H9 (cell line): ENCODE data around the gene NDUFB10. TPM values are rescaled to one million over a fixed set of nuclear protein-coding genes. Genes with fewer than 3 reads are reported as not detected.
A peak's percentile ranks its signal among the peaks of the same experiment; 100 is the strongest.

Experiments used
- DNase-seq: peaks from one replicate; pipeline ENCODE4 v3.0.0-alpha.2; 2017
- H2AFZ ChIP-seq: one replicate; pipeline ENCODE4 v1.6.1; 2013; ENCODE audit warnings: mild to moderate bottlenecking, low read length, control low read depth, moderate library complexity
- H2AK5ac ChIP-seq: 2 replicates; pipeline ENCODE4 v1.6.1; 2013; ENCODE audit warnings: low read length, control low read depth, mixed read lengths; ENCODE audit not compliant: insufficient read length
- H2BK120ac ChIP-seq: one replicate; pipeline ENCODE4 v1.6.1; 2013; ENCODE audit warnings: low read depth, mild to moderate bottlenecking, low read length, control low read depth, inconsistent platforms; ENCODE audit not compliant: poor library complexity, severe bottlenecking
- H2BK12ac ChIP-seq: 2 replicates; pipeline ENCODE4 v1.6.1; 2013; ENCODE audit warnings: low read length, control low read depth, mixed read lengths, low read depth; ENCODE audit not compliant: insufficient read length
- H2BK15ac ChIP-seq: 2 replicates; pipeline ENCODE4 v1.6.1; 2013; ENCODE audit warnings: low read depth, low read length, control low read depth
- H2BK20ac ChIP-seq: one replicate; pipeline ENCODE4 v1.6.1; 2013; ENCODE audit warnings: low read depth, mild to moderate bottlenecking, low read length, control low read depth, inconsistent platforms; ENCODE audit not compliant: poor library complexity, severe bottlenecking
- H2BK5ac ChIP-seq: 2 replicates; pipeline ENCODE4 v1.6.1; 2013; ENCODE audit warnings: low read length, control low read depth, mixed read lengths; ENCODE audit not compliant: insufficient read length
- H3K14ac ChIP-seq: 2 replicates; pipeline ENCODE4 v1.6.1; 2013; ENCODE audit warnings: low read length, control low read depth; ENCODE audit not compliant: insufficient read depth
- H3K18ac ChIP-seq: 2 replicates; pipeline ENCODE4 v1.6.1; 2013; ENCODE audit warnings: low read depth, mild to moderate bottlenecking, mixed read lengths, low read length, control low read depth; ENCODE audit not compliant: insufficient read length
- H3K23ac ChIP-seq: 2 replicates; pipeline ENCODE4 v1.6.1; 2013; ENCODE audit warnings: low read length, control low read depth, mixed read lengths, low read depth; ENCODE audit not compliant: insufficient read length
- H3K23me2 ChIP-seq: 2 replicates; pipeline ENCODE4 v1.6.1; 2013; ENCODE audit warnings: low read depth, mild to moderate bottlenecking, mixed read lengths, low read length, control low read depth; ENCODE audit not compliant: insufficient read length, poor library complexity, severe bottlenecking
- H3K27ac ChIP-seq: 2 replicates; pipeline ENCODE4 v1.5.1; 2013; ENCODE audit warnings: low read length, control low read depth, mixed read lengths, low read depth; ENCODE audit not compliant: insufficient read length
- H3K27me3 ChIP-seq: 2 replicates; pipeline ENCODE4 v1.6.1; 2013; ENCODE audit warnings: low read length, control low read depth, inconsistent platforms; ENCODE audit not compliant: insufficient read depth
- H3K4ac ChIP-seq: 2 replicates; pipeline ENCODE4 v1.6.1; 2013; ENCODE audit warnings: low read depth, mild to moderate bottlenecking, control low read depth, inconsistent platforms, low read length, moderate library complexity
- H3K4me1 ChIP-seq: 2 replicates; pipeline ENCODE4 v1.6.1; 2013; ENCODE audit warnings: low read length, control low read depth, inconsistent platforms; ENCODE audit not compliant: insufficient read depth
- H3K4me2 ChIP-seq: 2 replicates; pipeline ENCODE4 v1.6.1; 2013; ENCODE audit warnings: low read length, control low read depth, mixed read lengths; ENCODE audit not compliant: insufficient read length, insufficient read depth
- H3K56ac ChIP-seq: 2 replicates; pipeline ENCODE4 v1.6.1; 2013; ENCODE audit warnings: low read depth, mild to moderate bottlenecking, mixed read lengths, low read length, control low read depth; ENCODE audit not compliant: insufficient read length
- H3K79me1 ChIP-seq: 2 replicates; pipeline ENCODE4 v1.6.1; 2013; ENCODE audit warnings: low read depth, mild to moderate bottlenecking, moderate library complexity, low read length, control low read depth, inconsistent platforms; ENCODE audit not compliant: insufficient read depth, poor library complexity, severe bottlenecking
- H3K79me2 ChIP-seq: 2 replicates; pipeline ENCODE4 v1.6.1; 2013; ENCODE audit warnings: low read length, control low read depth, inconsistent platforms; ENCODE audit not compliant: insufficient read depth
- H3K9ac ChIP-seq: 2 replicates; pipeline ENCODE4 v1.6.1; 2013; ENCODE audit warnings: low read length, control low read depth, mixed read lengths; ENCODE audit not compliant: insufficient read length; ENCODE audit errors: extremely low read depth
- H3K9me3 ChIP-seq: one replicate; pipeline ENCODE4 v1.6.1; 2013; ENCODE audit warnings: low read depth, low read length, inconsistent platforms; ENCODE audit not compliant: control insufficient read depth
- H3T11ph ChIP-seq: one replicate; pipeline ENCODE4 v1.6.1; 2013; ENCODE audit warnings: mild to moderate bottlenecking, low read length, control low read depth, inconsistent platforms
- H4K20me1 ChIP-seq: one replicate; pipeline ENCODE4 v1.6.1; 2013; ENCODE audit not compliant: control insufficient read depth, insufficient read length, insufficient read depth
- H4K5ac ChIP-seq: 2 replicates; pipeline ENCODE4 v1.6.1; 2013; ENCODE audit warnings: low read depth, mild to moderate bottlenecking, mixed read lengths, low read length, control low read depth; ENCODE audit not compliant: insufficient read length
- H4K8ac ChIP-seq: replicated peaks from 2 replicates; pipeline ENCODE4 v1.6.1; 2013; ENCODE audit warnings: low read length, control low read depth, mixed read lengths, low read depth; ENCODE audit not compliant: insufficient read length
- H4K91ac ChIP-seq: 2 replicates; pipeline ENCODE4 v1.6.1; 2013; ENCODE audit warnings: low read depth, mild to moderate bottlenecking, moderate library complexity, mixed read lengths, low read length, control low read depth; ENCODE audit not compliant: insufficient read length
- H3K27ac Mint-ChIP-seq, 3 experiments: 2 replicates in 2 of 3; 3 replicates in 1 of 3; pipeline ENCODE4 v1.8.0; 2020 to 2021; ENCODE audit warnings: mixed read lengths in 3 of 3, mild to moderate bottlenecking in 1 of 3, moderate library complexity in 1 of 3
- H3K27me3 Mint-ChIP-seq: 2 replicates; pipeline ENCODE4 v1.8.0; 2021; ENCODE audit warnings: low read depth, mild to moderate bottlenecking, moderate library complexity, mixed read lengths
- H3K36me3 Mint-ChIP-seq, 3 experiments: 2 replicates in 2 of 3; 3 replicates in 1 of 3; pipeline ENCODE4 v1.8.0; 2020 to 2021; ENCODE audit warnings: low read depth in 3 of 3, mixed read lengths in 3 of 3; ENCODE audit not compliant: insufficient read depth in 1 of 3
- H3K4me1 Mint-ChIP-seq, 2 experiments: 2 replicates each; pipeline ENCODE4 v1.8.0; 2020; ENCODE audit warnings: mixed read lengths in 2 of 2
- H3K4me3 Mint-ChIP-seq, 2 experiments: 2 replicates in 1 of 2; 3 replicates in 1 of 2; pipeline ENCODE4 v1.8.0; 2020 to 2021; ENCODE audit warnings: mild to moderate bottlenecking in 2 of 2, mixed read lengths in 2 of 2, moderate library complexity in 1 of 2
- H3K9me3 Mint-ChIP-seq, 2 experiments: 2 replicates in 1 of 2; 3 replicates in 1 of 2; pipeline ENCODE4 v1.8.0; 2020; ENCODE audit warnings: mild to moderate bottlenecking in 2 of 2, mixed read lengths in 2 of 2, moderate library complexity in 1 of 2
- WGBS: extraction: QIAGEN DNeasy Blood & Tissue Kit; methylation state at CpG from one replicate; pipeline ENCODE4 v1.1.7; 2013; ENCODE audit warnings: missing lambda C conversion rate, low lambda C conversion rate, mixed read lengths; ENCODE audit not compliant: insufficient read length; ENCODE audit errors: extremely low coverage; 5-methylcytosine and 5-hydroxymethylcytosine counted together
- total RNA-seq: library from RNA; stranded (reverse); gene quantifications from 2 replicates; pipeline ENCODE4 v1.2.1, GENCODE V29; 2021
- TF ChIP-seq, protein P1 (sequence below): fragments of 200-600 bp; sonication (generic); conservative IDR thresholded peaks from 3 replicates; pipeline ENCODE4 v1.8.0; 2021; ENCODE audit warnings: antibody characterized with exemption, mild to moderate bottlenecking

The NDUFB10 gene
- total RNA-seq, 1 experiment from 2014 or later: 191 TPM

DNA sequence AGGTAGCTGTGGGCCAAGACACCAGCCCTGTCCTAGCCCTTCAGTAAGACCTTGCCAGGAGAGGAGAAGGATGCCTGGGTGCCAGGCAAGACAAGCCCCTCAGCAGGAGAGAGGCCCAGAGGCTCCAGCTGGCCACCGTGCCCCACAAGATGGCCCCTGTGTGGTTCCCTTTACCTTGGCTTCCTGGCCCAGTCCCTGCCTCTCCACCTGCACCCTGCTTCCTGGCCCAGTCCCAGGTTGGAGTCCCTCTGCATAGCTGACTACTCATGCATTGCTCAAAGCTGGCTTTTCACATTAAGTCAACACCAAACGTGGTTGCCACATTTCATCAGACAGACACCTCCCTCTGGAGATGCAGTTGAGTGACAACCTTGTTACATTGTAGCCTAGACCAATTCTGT lies 34.4 kb downstream of the NDUFB10 start:
- DNase-seq: no peak
- TF ChIP-seq, protein P1, sequence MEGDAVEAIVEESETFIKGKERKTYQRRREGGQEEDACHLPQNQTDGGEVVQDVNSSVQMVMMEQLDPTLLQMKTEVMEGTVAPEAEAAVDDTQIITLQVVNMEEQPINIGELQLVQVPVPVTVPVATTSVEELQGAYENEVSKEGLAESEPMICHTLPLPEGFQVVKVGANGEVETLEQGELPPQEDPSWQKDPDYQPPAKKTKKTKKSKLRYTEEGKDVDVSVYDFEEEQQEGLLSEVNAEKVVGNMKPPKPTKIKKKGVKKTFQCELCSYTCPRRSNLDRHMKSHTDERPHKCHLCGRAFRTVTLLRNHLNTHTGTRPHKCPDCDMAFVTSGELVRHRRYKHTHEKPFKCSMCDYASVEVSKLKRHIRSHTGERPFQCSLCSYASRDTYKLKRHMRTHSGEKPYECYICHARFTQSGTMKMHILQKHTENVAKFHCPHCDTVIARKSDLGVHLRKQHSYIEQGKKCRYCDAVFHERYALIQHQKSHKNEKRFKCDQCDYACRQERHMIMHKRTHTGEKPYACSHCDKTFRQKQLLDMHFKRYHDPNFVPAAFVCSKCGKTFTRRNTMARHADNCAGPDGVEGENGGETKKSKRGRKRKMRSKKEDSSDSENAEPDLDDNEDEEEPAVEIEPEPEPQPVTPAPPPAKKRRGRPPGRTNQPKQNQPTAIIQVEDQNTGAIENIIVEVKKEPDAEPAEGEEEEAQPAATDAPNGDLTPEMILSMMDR: no peak
- H2AFZ ChIP-seq: no peak overlapping the region
- H2AK5ac ChIP-seq: no peak overlapping the region
- H3K4me3 Mint-ChIP-seq: peak overlapping the region in 1 of 2 experiments; percentile 68; a peak in 2 of 5 replicates
- no peak overlapping the region for H3K18ac ChIP-seq
- no peaks in the 10 kb centered on the region for H3K9me3 ChIP-seq
- H3K4me1 Mint-ChIP-seq: peaks cover 14 to 16% of the 10 kb centered on the region in 2 experiments
- WGBS: no CpG with 5 or more reads among the region's 2 CpGs
- no peak overlapping the region for H2BK12ac ChIP-seq
- H3K4ac ChIP-seq: no peak overlapping the region
- no peak overlapping the region for H3K56ac ChIP-seq
- no peaks in the 10 kb centered on the region for H3K79me1 ChIP-seq
- H4K5ac ChIP-seq: no peak overlapping the region
- no peak overlapping the region for H3K27ac Mint-ChIP-seq
- H3K23ac ChIP-seq: no peak overlapping the region
- H3K27ac ChIP-seq: no peak overlapping the region
- H3K14ac ChIP-seq: no peak overlapping the region
- H2BK120ac ChIP-seq: no peak overlapping the region
- H2BK15ac ChIP-seq: no peak overlapping the region
- H2BK20ac ChIP-seq: no peak overlapping the region
- no peaks in the 10 kb centered on the region for H4K20me1 ChIP-seq
- H3K4me2 ChIP-seq: no peak overlapping the region
- peaks cover 31% of the 10 kb centered on the region for H3K27me3 Mint-ChIP-seq
- no peaks in the 10 kb centered on the region; the same call in 1 of the 2 replicates for H3K4me1 ChIP-seq
- no peak overlapping the region for H3K9ac ChIP-seq
- no peak overlapping the region for H3T11ph ChIP-seq
- no peaks in the 10 kb centered on the region for H3K79me2 ChIP-seq
- H4K8ac ChIP-seq: no peak overlapping the region
- H2BK5ac ChIP-seq: no peak overlapping the region
- H4K91ac ChIP-seq: no peak overlapping the region
- H3K9me3 Mint-ChIP-seq: no peaks in the 10 kb centered on the region; a peak in 1 of 5 replicates
- peaks cover 5 to 17% (median 17%) of the 10 kb centered on the region in 3 experiments; a peak in 6 of 7 replicates for H3K36me3 Mint-ChIP-seq
- H3K23me2 ChIP-seq: peaks cover 18% of the 10 kb centered on the region
- H3K27me3 ChIP-seq: peaks cover 11% of the 10 kb centered on the region; the same call in 1 of the 2 replicates
